ENCODE results near the gene ATP11B. TPM values are rescaled to one million over a fixed set of nuclear protein-coding genes. Genes with fewer than 3 reads are reported as not detected.

ATP11B gene
- total and polyA plus RNA-seq, 9 of the 15 experiments (the other 6 are each of a cell fraction or from before 2014, with no cell fraction given), result 11.9 to 68.7 (median 41.8) TPM

DNA sequence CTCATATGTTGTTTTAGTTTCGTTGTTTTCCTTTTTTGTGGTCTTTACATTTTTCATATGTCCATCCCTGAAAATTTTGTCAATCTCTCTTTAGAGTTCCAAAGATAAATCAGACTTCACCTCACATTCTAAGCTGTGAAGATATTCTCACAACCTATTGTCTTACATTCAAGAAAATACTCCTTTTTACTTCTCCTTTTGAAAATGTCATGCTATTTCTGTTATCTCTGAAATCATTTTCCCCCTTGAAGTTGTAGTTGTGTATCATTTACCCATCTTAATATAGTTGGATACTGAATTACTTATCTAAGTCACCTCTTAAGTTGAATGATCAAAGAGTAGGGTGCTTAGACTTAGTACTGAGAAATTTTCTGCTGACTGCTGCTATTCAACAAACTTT lies 112.7 kb downstream of the ATP11B start:
- H3K36me3 ChIP-seq (ENCODE audit: control insufficient read depth, insufficient read depth, low read length), result peaks cover 44% of the 10 kb centered on the region
- TF ChIP-seq TCFL5 (CRISPR knock-in tag; conservative IDR thresholded peaks at IDR 0.05), result no peak
- peak; percentile 55 for TF ChIP-seq ZNF316 (IDR thresholded peaks at IDR 0.05)
- POLR2A ChIA-PET, result interaction anchor here (0.7 to 2.4 kb wide), 4 partner anchors 10 to 123 kb away, joined by 3 to 9 read pairs (median 5); no protein-coding TSS in a partner anchor
- intact Hi-C loops (cut with micrococcal nuclease), result loop anchor here (5.0 to 10.0 kb wide), 2 partner anchors 189 to 194 kb away; partner anchors contain the start of gene MCCC1
- FAIRE-seq, result no peak
- no peaks in the 10 kb centered on the region for H3K9me1 ChIP-seq (ENCODE audit: control insufficient read depth, insufficient read depth, low read length)
- DNase-seq (ENCODE audit: extremely low read depth in 1 of 4, low spot score in 3 of 4), result no peak
- in situ Hi-C loops (cut with MboI), result no loop called here
- H3K9ac ChIP-seq (ENCODE audit: insufficient read depth in 1 of 2, low read depth in 2 of 2, low read length in 2 of 2), result 0 out of 4 replicates have a peak overlapping the region, but pooled peaks of 1 of the 2 experiments have one; percentile 77
- no peaks in the 10 kb centered on the region for H3K79me2 ChIP-seq (ENCODE audit: control insufficient read depth, insufficient read depth, low read length)
- WGBS (ENCODE audit: insufficient coverage, low coverage, missing lambda C conversion rate), result 86% methylated on average over 1 of the region's 1 CpG
- H3K27me3 ChIP-seq (ENCODE audit: control insufficient read depth in 2 of 2, insufficient read depth in 2 of 2, low read length in 2 of 2), result no peaks in the 10 kb centered on the region
- no peak overlapping the region for H3K27ac ChIP-seq (ENCODE audit: extremely low read depth, low read depth, low read length)
- ATAC-seq, result no peak
- BruUV-seq (replicated peaks), result no TSS peak
- CTCF ChIA-PET (ENCODE audit: low intra/inter-chr PET ratio), result no interaction called here
- H3K4me1 ChIP-seq (replicated peaks in 1 of 2; ENCODE audit: control insufficient read depth in 2 of 2, insufficient read depth in 2 of 2, low read length in 2 of 2), result peaks cover 4 to 8% of the 10 kb centered on the region in 2 experiments; a peak in 3 of 5 replicates
- no peak overlapping the region for H3K4me3 ChIP-seq
- no peak overlapping the region for H3K4me2 ChIP-seq (ENCODE audit: insufficient read depth, low read length)
- no peak overlapping the region for H2AFZ ChIP-seq (ENCODE audit: low read depth, low read length)
- H3K9me3 ChIP-seq (replicated peaks; ENCODE audit: control insufficient read depth, insufficient read depth, low read depth, low read length), result no peaks in the 10 kb centered on the region
- H4K20me1 ChIP-seq (replicated peaks; ENCODE audit: control insufficient read depth, insufficient read depth, low read length), result no peaks in the 10 kb centered on the region

DNA sequence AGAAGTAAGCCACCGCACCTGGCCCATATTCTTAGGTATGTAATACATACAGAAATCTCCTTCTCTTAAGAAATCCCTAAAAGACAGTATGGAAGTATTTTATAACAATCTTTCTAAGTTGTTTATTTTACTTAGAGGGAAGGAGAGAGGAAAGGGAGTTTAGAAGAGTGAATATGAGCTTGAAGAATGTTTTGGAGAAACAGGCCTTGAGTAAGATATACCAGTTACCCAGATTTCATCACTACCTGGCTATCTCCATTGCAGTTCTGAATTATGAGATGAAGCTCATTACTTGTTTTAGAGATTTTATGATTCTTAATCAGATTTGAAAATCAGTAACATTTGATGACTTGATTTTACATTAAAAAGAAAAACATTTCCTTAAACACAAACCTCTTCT lies 115.2 kb downstream of the ATP11B start:
- H3K9me1 ChIP-seq (ENCODE audit: control insufficient read depth, insufficient read depth, low read length), result no peaks in the 10 kb centered on the region
- no peak for ATAC-seq
- FAIRE-seq, result no peak
- no peak overlapping the region for H2AFZ ChIP-seq (ENCODE audit: low read depth, low read length)
- no peak overlapping the region for H3K27ac ChIP-seq (ENCODE audit: extremely low read depth, low read depth, low read length)
- WGBS (ENCODE audit: insufficient coverage, low coverage, missing lambda C conversion rate), result 92% methylated on average over 1 of the region's 1 CpG
- in situ Hi-C loops (cut with MboI), result no loop called here
- peaks cover 38% of the 10 kb centered on the region for H3K36me3 ChIP-seq (ENCODE audit: control insufficient read depth, insufficient read depth, low read length)
- ChIA-PET POLR2A (no interaction called here), CTCF (ENCODE audit: low intra/inter-chr PET ratio) (no interaction called here)
- DNase-seq (ENCODE audit: extremely low read depth in 1 of 4, low spot score in 3 of 4), result no peak
- no peak overlapping the region for H3K9ac ChIP-seq (ENCODE audit: insufficient read depth in 1 of 2, low read depth in 2 of 2, low read length in 2 of 2)
- H3K4me3 ChIP-seq, result no peak overlapping the region
- no peaks in the 10 kb centered on the region for H3K79me2 ChIP-seq (ENCODE audit: control insufficient read depth, insufficient read depth, low read length)
- peaks cover 7 to 23% of the 10 kb centered on the region in 2 experiments for H3K4me1 ChIP-seq (replicated peaks in 1 of 2; ENCODE audit: control insufficient read depth in 2 of 2, insufficient read depth in 2 of 2, low read length in 2 of 2)
- no peaks in the 10 kb centered on the region for H3K9me3 ChIP-seq (replicated peaks; ENCODE audit: control insufficient read depth, insufficient read depth, low read depth, low read length)
- no peaks in the 10 kb centered on the region for H4K20me1 ChIP-seq (replicated peaks; ENCODE audit: control insufficient read depth, insufficient read depth, low read length)
- no TSS peak for BruUV-seq (replicated peaks)
- no peak overlapping the region for H3K4me2 ChIP-seq (ENCODE audit: insufficient read depth, low read length)
- intact Hi-C loops (cut with micrococcal nuclease), result loop anchor here (5.0 to 10.0 kb wide), 2 partner anchors 186 to 196 kb away; partner anchors contain the start of gene MCCC1
- no peaks in the 10 kb centered on the region for H3K27me3 ChIP-seq (ENCODE audit: control insufficient read depth in 2 of 2, insufficient read depth in 2 of 2, low read length in 2 of 2)
- no peak for TF ChIP-seq ZNF431 (CRISPR knock-in tag; IDR thresholded peaks at IDR 0.05)
- TF ChIP-seq, protein P1, sequence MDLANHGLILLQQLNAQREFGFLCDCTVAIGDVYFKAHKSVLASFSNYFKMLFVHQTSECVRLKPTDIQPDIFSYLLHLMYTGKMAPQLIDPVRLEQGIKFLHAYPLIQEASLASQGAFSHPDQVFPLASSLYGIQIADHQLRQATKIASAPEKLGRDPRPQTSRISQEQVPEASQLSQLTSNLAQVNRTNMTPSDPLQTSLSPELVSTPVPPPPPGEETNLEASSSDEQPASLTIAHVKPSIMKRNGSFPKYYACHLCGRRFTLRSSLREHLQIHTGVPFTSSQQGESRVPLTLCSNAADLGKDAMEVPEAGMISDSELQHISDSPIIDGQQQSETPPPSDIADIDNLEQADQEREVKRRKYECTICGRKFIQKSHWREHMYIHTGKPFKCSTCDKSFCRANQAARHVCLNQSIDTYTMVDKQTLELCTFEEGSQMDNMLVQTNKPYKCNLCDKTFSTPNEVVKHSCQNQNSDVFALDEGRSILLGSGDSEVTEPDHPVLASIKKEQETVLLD (IDR thresholded peaks at IDR 0.05), result no peak
- no peak for TF ChIP-seq ZNF507 (tag; conservative IDR thresholded peaks at IDR 0.05)
- TF ChIP-seq, protein P2, sequence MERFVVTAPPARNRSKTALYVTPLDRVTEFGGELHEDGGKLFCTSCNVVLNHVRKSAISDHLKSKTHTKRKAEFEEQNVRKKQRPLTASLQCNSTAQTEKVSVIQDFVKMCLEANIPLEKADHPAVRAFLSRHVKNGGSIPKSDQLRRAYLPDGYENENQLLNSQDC (CRISPR knock-in tag; IDR thresholded peaks at IDR 0.05), result no peak
- TF ChIP-seq ZNF263 (CRISPR knock-in tag; IDR thresholded peaks at IDR 0.05; ENCODE audit: borderline replicate concordance), result no peak
- no peak for TF ChIP-seq STAT6 (CRISPR knock-in tag; IDR thresholded peaks at IDR 0.05)
- no peak for TF ChIP-seq E2F3 (CRISPR knock-in tag; IDR thresholded peaks at IDR 0.05)
- no peak for TF ChIP-seq ZNF589 (CRISPR knock-in tag; IDR thresholded peaks at IDR 0.05; ENCODE audit: low read depth)
- TF ChIP-seq ZNF140 (CRISPR knock-in tag; IDR thresholded peaks at IDR 0.05), result no peak
- TF ChIP-seq ZKSCAN8 (CRISPR knock-in tag; IDR thresholded peaks at IDR 0.05), result no peak
